Left ventricle myocardium inferior (tissue), 1 donor: Measurements from ENCODE around the gene DAPK3. TPM values are rescaled to one million over a fixed set of nuclear protein-coding genes. Genes with fewer than 3 reads are reported as not detected.

ENCODE experiments used
- DNase-seq: peaks from one replicate; pipeline ENCODE4 v3.0.0-alpha.2; 2020
- H3K27ac ChIP-seq: fragments of 200-600 bp; replicated peaks from 2 replicates; pipeline ENCODE4 v1.8.0; 2021
- H3K27me3 ChIP-seq: fragments of 200-600 bp; 2 replicates; pipeline ENCODE4 v1.8.0; 2021; ENCODE audit warnings: low read depth
- H3K36me3 ChIP-seq: fragments of 200-600 bp; 2 replicates; pipeline ENCODE4 v1.8.0; 2021
- H3K4me1 ChIP-seq: fragments of 200-600 bp; 2 replicates; pipeline ENCODE4 v1.8.0; 2021
- H3K4me3 ChIP-seq: fragments of 200-600 bp; 2 replicates; pipeline ENCODE4 v1.8.0; 2021; ENCODE audit warnings: mild to moderate bottlenecking, moderate library complexity
- H3K9me3 ChIP-seq: fragments of 200-600 bp; replicated peaks from 2 replicates; pipeline ENCODE4 v1.8.0; 2021
- intact Hi-C: fragments of 100-400 bp; cut with micrococcal nuclease; formaldehyde crosslinking; loops from one replicate; pipeline ENCODE4 v1.11.0; 2022
- total RNA-seq: library from RNA; stranded (reverse); fragmentation: NEBNext Ultra II Directional; extraction: Animal tissue kit (Norgen Biotek cat#: 25700); gene quantifications from one replicate; pipeline ENCODE4 v1.2.1, GENCODE V29; 2021
- TF ChIP-seq, protein P1 (sequence below): fragments of 200-600 bp; IDR thresholded peaks from 2 replicates; pipeline ENCODE4 v1.8.0; 2021; ENCODE audit warnings: antibody characterized with exemption, mild to moderate bottlenecking, borderline replicate concordance
- donor health status: DM: no; HTN: yes; CAD: no; lungs with severe emphysema.

DAPK3 gene
- total RNA-seq, 1 donor from 2014 or later, result 74.6 TPM

DNA sequence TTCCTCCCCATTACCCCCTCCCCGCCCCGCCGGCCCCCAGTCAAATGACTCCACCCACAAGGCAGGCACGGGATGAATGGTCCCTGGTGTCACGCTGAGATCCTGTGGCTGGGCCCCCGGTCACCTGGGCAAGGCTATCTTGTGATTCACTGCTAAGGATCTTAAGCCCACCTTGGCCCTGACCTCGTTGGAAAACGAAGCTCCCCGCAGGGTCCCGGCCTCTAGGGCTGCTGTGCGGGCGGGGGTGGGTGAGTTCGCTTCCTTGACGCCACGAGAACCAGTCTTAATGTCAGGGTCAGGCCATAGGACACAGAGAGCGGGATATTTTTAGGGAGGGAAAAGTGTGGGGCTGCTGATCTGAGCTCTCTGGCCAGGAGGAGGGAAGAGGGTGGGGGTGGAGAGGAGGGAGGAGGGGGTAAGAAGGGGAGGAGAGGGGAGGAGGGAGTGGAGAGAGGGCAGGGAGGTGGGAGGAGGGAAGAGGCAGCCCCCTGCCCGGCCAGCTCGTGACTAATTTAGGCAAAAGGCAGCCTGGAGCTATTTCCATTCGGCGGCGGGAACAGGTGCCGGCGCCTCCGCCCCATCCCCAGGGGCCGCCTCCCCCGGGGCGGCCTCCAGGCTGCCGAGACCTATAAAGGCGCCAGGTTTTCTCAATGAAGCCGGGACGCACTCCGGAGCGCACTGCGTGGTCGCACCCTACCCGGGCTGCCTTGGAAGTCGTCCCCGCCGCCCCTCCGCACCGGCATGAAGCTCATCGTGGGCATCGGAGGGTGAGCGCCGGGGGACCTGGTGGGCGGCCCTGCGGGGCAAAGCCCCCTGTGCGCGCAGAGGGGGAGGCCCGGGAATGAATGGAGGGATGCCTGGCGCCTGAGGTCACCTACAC lies 37.7 kb downstream of the DAPK3 start, which contains the start of gene NMRK2:
Gene NMRK2, plus strand, starts transcription at position 139 of the 880 bp plus-strand sequence. Its CDS starts 603 bp downstream, at position 742.
- TF ChIP-seq, protein P1, sequence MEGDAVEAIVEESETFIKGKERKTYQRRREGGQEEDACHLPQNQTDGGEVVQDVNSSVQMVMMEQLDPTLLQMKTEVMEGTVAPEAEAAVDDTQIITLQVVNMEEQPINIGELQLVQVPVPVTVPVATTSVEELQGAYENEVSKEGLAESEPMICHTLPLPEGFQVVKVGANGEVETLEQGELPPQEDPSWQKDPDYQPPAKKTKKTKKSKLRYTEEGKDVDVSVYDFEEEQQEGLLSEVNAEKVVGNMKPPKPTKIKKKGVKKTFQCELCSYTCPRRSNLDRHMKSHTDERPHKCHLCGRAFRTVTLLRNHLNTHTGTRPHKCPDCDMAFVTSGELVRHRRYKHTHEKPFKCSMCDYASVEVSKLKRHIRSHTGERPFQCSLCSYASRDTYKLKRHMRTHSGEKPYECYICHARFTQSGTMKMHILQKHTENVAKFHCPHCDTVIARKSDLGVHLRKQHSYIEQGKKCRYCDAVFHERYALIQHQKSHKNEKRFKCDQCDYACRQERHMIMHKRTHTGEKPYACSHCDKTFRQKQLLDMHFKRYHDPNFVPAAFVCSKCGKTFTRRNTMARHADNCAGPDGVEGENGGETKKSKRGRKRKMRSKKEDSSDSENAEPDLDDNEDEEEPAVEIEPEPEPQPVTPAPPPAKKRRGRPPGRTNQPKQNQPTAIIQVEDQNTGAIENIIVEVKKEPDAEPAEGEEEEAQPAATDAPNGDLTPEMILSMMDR, result no peak
- H3K9me3 ChIP-seq, result no peaks in the 10 kb centered on the region
- H3K36me3 ChIP-seq, result no peaks in the 10 kb centered on the region
- DNase-seq, result peak; percentile 66
- H3K27ac ChIP-seq, result peak within 1 kb of the TSS; percentile 90
- H3K27me3 ChIP-seq, result peaks cover 39% of the 10 kb centered on the region
- peak within 1 kb of the TSS; percentile 67 for H3K4me3 ChIP-seq
- intact Hi-C loops, result no loop called here
- peaks cover 21% of the 10 kb centered on the region for H3K4me1 ChIP-seq

- DNase-seq, result peak; percentile 82
- Histone ChIP-seq H3K27ac (peak overlapping the region; percentile 90), H3K4me3 (no peak overlapping the region), H3K9me3 (no peaks in the 10 kb centered on the region), H3K4me1 (peaks cover 21% of the 10 kb centered on the region), H3K27me3 (peaks cover 39% of the 10 kb centered on the region), H3K36me3 (no peaks in the 10 kb centered on the region)
- TF ChIP-seq, protein P1, result no peak
- intact Hi-C loops, result no loop called here
These were observed 39.9 kb downstream of the DAPK3 start for GRCh38 chr19:3931041-3931440.

- Histone ChIP-seq H3K27ac (no peak overlapping the region), H3K4me1 (no peaks in the 10 kb centered on the region), H3K9me3 (peaks cover 29% of the 10 kb centered on the region), H3K36me3 (no peaks in the 10 kb centered on the region), H3K27me3 (no peaks in the 10 kb centered on the region), H3K4me3 (no peak overlapping the region)
- TF ChIP-seq, protein P1, result no peak
- DNase-seq, result no peak
- intact Hi-C loops, result no loop called here
These were observed 47.0 kb downstream of the DAPK3 start for GRCh38 chr19:3923912-3924311.

GRCh38 chr19:3923096-3923758 lies 47.7 kb downstream of the DAPK3 start:
- Histone ChIP-seq H3K4me1 (no peaks in the 10 kb centered on the region), H3K27ac (no peak overlapping the region), H3K36me3 (no peaks in the 10 kb centered on the region), H3K27me3 (no peaks in the 10 kb centered on the region), H3K4me3 (no peak overlapping the region), H3K9me3 (peaks cover 29% of the 10 kb centered on the region)
- TF ChIP-seq, protein P1, result no peak
- DNase-seq, result no peak
- intact Hi-C loops, result no loop called here

DNA sequence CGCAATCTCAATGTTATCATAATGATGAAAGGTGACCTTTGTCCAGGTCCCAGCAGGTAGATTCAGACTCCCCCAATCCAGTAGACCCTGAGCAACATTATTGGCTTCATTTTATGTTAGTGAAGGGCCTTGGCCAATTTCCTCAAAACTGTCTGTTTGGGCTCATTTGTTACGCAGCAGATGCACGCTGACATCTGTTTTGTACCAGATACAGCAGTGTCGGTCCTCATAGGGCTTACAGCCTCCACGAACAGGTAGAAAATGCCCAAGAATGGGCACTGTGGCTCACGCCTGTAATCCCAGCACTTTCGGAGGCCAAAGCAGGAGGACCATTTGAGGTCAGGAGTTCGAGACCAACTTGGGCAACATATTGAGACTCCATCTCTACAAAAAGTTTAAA lies 51.1 kb downstream of the DAPK3 start:
- DNase-seq, result no peak
- TF ChIP-seq, protein P1, result no peak
- intact Hi-C loops, result no loop called here
- Histone ChIP-seq H3K9me3 (peaks cover 33% of the 10 kb centered on the region), H3K36me3 (no peaks in the 10 kb centered on the region), H3K4me1 (no peaks in the 10 kb centered on the region), H3K27me3 (no peaks in the 10 kb centered on the region), H3K4me3 (no peak overlapping the region), H3K27ac (no peak overlapping the region)
